HG03108 (cell line): Measurements from ENCODE around the gene LBP.
"Not testable (repeated sequence)": the region's sequence is repeated elsewhere in the genome, so short reads cannot be mapped to it uniquely, and the experiment has no call there.

Experiments
- ATAC-seq: cut with Tn5 transposase; IDR thresholded peaks from one replicate; pipeline ENCODE4 v1.9.1; 2021; ENCODE audit warnings: moderate library complexity; ENCODE audit not compliant: unreplicated experiment

Gene LBP

GRCh38 chr20:38345643-38346042, 639 bp upstream of the LBP start:
- no peak for ATAC-seq

DNA sequence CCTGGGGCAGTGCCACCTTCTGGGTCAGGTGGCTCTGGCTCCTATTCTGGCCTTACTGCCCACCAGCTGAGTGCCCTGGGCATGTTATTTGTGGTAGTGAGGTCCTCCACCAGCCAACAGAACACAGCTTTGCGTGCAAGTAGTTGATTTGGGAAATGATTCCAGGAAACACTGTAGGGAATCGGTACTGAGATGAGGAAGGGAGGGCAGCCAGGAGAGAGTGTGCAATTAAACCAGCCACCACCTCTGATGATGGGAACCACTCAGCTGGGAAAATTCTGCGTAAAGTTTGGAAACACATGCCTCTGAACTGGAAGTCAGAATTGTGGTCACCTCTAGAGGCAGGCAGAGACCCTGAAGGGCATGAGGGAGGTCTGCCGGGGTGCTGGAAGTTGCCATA, 459 bp downstream of the LBP start:
- no peak for ATAC-seq

DNA sequence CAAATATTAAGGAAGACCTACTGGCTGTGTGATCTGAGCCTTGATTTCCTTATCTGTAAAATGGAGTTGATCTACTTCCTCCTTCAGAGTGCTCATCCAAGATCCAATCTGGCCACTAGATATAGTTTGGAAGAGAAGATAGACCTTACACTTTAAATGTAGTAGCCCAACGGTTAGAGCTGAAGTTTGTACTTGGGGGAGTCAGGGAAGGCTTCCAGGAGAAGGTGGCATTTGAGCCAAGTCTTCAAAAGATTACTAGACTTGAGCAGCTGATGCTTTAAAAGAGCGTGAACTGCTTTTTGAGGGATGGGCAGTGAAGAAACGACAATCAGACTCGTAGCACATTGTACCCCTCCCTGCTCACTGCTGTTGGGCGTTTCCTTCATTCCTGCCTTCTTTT, 3.6 kb downstream of the LBP start:
- no peak for ATAC-seq

GRCh38 chr20:38350879-38351775, 4.8 kb downstream of the LBP start:
- ATAC-seq, result no peak

- ATAC-seq, result no peak
Observed at GRCh38 chr20:38353316-38353715, 7.0 kb downstream of the LBP start.

DNA sequence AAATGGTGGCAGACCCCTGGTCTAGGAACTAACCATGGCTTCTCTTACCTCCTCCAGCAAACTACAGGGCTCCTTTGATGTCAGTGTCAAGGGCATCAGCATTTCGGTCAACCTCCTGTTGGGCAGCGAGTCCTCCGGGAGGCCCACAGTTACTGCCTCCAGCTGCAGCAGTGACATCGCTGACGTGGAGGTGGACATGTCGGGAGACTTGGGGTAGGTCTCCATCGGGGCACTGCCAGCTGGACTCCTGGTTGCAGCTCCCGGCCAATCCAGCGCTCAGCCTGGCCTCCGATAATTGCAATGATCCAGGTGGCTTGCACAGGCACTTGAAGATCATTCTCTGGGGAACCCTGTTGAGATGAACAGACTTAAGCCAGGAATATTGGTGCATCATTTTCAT, 7.9 kb downstream of the LBP start:
- no peak for ATAC-seq

GRCh38 chr20:38355161-38356012, 9.1 kb downstream of the LBP start:
- no peak for ATAC-seq

- no peak for ATAC-seq
Observed at GRCh38 chr20:38357653-38358207, 11.4 kb downstream of the LBP start.

- no peak for ATAC-seq
Observed at GRCh38 chr20:38358556-38358955, 12.3 kb downstream of the LBP start.

GRCh38 chr20:38363004-38363747, 16.9 kb downstream of the LBP start:
- no peak for ATAC-seq

GRCh38 chr20:38369389-38369788, 23.1 kb downstream of the LBP start:
- no peak for ATAC-seq

DNA sequence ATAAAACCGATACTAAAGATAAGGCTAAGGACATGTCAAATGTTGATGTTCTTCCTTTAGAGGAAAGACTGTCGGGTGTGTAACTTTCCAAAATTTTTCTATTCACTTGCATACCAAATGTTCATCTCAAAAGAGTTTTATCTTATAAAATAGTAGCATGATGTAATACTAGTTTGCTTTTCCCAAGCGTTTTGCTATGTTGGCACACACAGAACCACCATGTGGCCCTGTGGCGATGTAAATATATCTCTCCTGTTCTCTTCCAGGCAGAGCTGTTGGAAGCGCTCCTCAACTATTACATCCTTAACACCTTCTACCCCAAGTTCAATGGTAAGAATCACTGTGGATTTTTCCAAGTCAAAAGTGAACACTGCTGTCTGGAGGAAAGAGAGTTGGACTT, 26.5 kb downstream of the LBP start:
- no peak for ATAC-seq

- ATAC-seq, result no peak
Observed at GRCh38 chr20:38373231-38373867, 27.1 kb downstream of the LBP start.

DNA sequence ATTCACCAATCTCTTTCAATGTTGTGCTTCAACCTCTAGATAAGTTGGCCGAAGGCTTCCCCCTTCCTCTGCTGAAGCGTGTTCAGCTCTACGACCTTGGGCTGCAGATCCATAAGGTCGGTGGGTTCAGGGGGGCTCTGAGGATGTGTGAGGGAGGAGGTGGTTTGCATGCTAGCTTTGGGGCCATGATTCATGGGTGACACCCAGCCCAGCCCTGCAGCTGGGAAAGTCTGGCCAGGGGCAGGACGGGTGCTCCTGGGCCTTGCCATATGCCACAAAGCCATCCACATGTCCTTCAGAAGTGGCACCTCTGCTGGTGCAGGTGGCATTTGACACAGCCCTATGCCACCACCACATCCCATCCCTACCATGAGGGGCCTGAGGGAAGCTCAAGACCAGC, 27.6 kb downstream of the LBP start:
- no peak for ATAC-seq

DNA sequence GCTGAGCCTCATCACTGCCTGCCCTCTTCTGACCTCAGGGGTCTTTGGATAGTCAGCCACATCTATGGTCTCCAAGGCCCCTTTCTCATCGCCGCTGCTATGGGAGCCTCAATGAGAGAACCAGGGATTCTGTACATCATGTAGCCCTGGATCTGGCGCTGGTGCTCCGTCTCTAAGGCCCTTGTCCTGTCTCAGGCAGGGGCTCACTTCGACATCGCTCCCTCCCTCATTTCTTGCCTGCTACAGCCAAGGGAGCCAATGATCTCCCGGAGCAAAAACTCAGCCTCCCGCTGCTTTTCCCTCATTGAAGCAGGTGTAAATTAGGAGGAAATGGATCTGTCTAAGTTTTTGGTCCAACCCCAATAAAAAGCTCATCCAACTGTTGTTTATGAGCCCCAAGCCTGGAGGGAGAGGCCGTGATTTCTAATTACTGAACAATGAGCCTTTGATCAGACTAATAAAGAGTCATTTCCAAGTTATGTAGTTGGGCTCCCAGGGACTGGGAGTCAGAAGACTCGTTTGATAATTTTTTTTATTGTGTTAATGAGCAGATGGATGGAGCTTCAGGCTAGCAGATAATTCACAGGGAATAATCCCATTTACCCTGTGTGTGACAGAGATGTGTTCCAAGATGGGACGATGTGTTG, 30.9 kb downstream of the LBP start:
- ATAC-seq, result no peak

GRCh38 chr20:38377838-38378237, 31.6 kb downstream of the LBP start:
- not testable (repeated sequence) for ATAC-seq

DNA sequence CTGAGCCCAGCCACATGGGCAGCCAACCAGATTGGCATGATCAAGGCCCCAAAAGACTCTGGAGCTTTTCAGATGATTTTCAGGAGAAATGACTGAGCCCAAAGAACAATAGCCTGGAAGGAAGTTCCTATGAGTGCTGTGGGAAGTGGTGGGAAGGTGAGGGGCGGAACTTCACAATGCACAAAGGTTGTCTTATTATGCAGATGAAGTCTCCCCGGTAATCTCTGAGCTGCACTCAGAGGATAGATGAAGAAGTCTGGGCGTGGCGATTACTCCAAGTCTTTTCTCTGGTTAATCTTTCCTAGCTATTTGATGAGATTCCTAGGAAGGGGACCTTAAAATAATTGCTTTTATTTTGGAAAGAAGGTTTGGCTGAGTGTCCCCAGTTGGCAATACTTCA, 36.9 kb downstream of the LBP start:
- no peak for ATAC-seq

- ATAC-seq, result no peak
Observed at GRCh38 chr20:38386004-38386403, 39.7 kb downstream of the LBP start.

DNA sequence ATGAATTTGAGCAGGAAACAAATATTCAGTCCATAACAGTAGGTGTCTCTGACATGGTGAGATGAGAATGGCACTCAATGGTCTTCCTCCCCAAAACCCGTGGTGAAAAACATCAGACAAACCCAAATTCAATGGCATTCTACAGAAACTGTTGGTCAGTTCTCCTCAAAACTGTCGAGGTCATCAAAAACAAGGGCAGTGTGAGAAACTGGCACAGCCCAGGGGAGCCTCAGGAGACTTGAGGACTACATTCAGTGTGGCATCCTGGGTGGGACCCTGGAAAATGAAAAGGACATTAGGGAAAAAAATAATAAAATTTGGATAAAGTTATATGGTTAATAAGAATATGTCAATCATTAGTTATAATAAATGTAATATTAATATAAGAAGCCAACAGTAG, 40.6 kb downstream of the LBP start:
- ATAC-seq, result no peak

- ATAC-seq, result no peak
Observed at GRCh38 chr20:38387953-38388352, 41.7 kb downstream of the LBP start.
